ENCODE measurements around the gene EPRS1.
"Not testable (repeated sequence)": the region's sequence is repeated elsewhere in the genome, so short reads cannot be mapped to it uniquely, and the experiment has no call there.

EPRS1 gene

GRCh38 chr1:220056374-220056773 lies 10.1 kb upstream of the EPRS1 start:
- H3K27me3 Mint-ChIP-seq: no peaks in the 10 kb centered on the region
- H3K27ac Mint-ChIP-seq: peak overlapping the region; percentile 3
- H3K4me1 Mint-ChIP-seq (ENCODE audit: low read depth): no peaks in the 10 kb centered on the region
- H3K36me3 Mint-ChIP-seq: peaks cover 3% of the 10 kb centered on the region
- H3K9me3 Mint-ChIP-seq (ENCODE audit: low read depth): no peaks in the 10 kb centered on the region
- H3K4me3 Mint-ChIP-seq: no peak overlapping the region

- Mint-ChIP-seq H3K27me3 (no peaks in the 10 kb centered on the region), H3K36me3 (peaks cover 5% of the 10 kb centered on the region), H3K4me1 (ENCODE audit: low read depth) (peaks cover 33% of the 10 kb centered on the region), H3K27ac (peak overlapping the region; percentile 99), H3K4me3 (peak overlapping the region; percentile 100), H3K9me3 (ENCODE audit: low read depth) (no peaks in the 10 kb centered on the region)
Measured at GRCh38 chr1:220045356-220046051, 801 bp downstream of the EPRS1 start.

GRCh38 chr1:220044678-220045355 lies 1.5 kb downstream of the EPRS1 start:
- Mint-ChIP-seq H3K9me3 (ENCODE audit: low read depth) (no peaks in the 10 kb centered on the region), H3K36me3 (peaks cover 5% of the 10 kb centered on the region), H3K27ac (peak overlapping the region; percentile 99), H3K27me3 (no peaks in the 10 kb centered on the region), H3K4me3 (peak overlapping the region; percentile 100), H3K4me1 (ENCODE audit: low read depth) (peaks cover 37% of the 10 kb centered on the region)

- Mint-ChIP-seq H3K27ac (peak overlapping the region; percentile 75), H3K4me3 (peak overlapping the region; percentile 79)
Measured at GRCh38 chr1:220043646-220044045, 2.7 kb downstream of the EPRS1 start.

DNA sequence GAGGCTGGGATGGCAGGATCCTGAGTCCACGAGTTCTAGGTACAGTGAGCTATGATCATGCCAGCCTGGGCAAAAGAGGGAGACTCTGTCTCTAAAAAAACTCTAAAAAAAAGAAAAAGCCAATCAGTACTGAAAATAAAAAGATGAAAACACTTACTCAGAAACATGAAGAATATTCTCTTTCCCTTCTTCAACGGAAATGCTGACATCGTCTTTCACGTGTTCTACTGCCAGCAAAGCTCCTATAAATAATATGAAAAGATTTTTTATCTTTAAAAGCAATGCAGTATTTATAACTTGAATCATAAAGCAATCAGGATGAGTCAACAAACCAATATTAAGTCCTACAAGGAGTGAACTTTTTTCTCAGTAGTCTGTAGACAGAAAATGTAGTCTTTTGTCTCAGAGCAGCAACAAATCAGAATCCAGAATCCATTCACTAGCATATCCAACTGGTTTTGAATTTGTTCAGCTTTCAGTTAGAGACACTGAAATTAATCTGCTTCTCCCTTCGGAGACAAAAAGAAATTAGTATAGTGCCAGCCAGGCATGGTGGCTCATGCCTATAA lies 6.2 kb downstream of the EPRS1 start:
- Mint-ChIP-seq H3K27ac (no peak overlapping the region), H3K4me3 (no peak overlapping the region), H3K36me3 (peaks cover 14% of the 10 kb centered on the region), H3K27me3 (no peaks in the 10 kb centered on the region), H3K9me3 (ENCODE audit: low read depth) (no peaks in the 10 kb centered on the region), H3K4me1 (ENCODE audit: low read depth) (peaks cover 46% of the 10 kb centered on the region)

More at GRCh38 chr1:220043646-220044045, 2.7 kb downstream of the EPRS1 start:
- Mint-ChIP-seq H3K9me3 (ENCODE audit: low read depth) (no peaks in the 10 kb centered on the region), H3K36me3 (peaks cover 5% of the 10 kb centered on the region), H3K4me1 (ENCODE audit: low read depth) (peaks cover 42% of the 10 kb centered on the region), H3K27me3 (no peaks in the 10 kb centered on the region)

DNA sequence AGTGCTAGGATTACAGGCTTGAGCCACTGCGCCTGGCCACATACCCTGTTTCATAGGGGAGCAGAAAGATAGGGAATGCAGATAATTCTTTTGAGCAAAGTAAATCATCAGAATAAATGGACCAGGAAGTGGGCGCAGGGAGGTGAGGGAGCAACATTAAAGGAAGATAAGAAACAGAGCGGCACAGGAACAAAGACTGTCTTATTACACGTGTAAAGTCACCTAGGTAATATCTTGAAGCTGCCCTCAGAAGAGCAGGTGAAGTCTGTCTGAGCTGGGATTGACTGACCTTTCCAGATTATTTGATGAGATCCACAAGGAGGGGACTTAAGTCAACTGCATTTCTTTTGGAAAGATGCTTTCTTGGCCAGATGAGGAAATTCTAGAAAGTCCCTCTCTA lies 7.7 kb downstream of the EPRS1 start:
- Mint-ChIP-seq H3K36me3 (peaks cover 13% of the 10 kb centered on the region), H3K27me3 (no peaks in the 10 kb centered on the region), H3K4me1 (ENCODE audit: low read depth) (peaks cover 38% of the 10 kb centered on the region), H3K4me3 (no peak overlapping the region), H3K9me3 (ENCODE audit: low read depth) (no peaks in the 10 kb centered on the region), H3K27ac (peak overlapping the region; percentile 55)

DNA sequence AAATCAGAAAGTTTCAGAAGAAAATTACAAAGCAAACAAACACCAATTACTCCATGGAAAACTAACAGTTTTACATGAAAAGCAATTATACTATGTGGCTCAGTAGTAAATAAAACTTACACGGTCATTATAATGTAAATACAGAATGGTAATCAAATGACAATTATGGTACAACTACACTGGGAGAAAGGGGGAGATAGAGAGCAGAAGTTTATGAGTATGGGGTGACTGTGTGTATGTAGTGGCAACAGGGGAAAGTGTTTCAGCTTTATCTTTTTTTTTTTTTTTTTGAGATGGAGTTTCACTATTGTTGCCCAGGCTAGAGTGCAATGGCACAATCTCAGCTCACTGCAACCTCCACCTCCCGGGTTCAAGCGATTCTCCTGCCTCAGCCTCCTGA lies 8.5 kb downstream of the EPRS1 start:
- not testable (repeated sequence) for H3K9me3 Mint-ChIP-seq (ENCODE audit: low read depth); H3K27ac Mint-ChIP-seq
- peak overlapping the region; percentile 33 for H3K4me3 Mint-ChIP-seq

DNA sequence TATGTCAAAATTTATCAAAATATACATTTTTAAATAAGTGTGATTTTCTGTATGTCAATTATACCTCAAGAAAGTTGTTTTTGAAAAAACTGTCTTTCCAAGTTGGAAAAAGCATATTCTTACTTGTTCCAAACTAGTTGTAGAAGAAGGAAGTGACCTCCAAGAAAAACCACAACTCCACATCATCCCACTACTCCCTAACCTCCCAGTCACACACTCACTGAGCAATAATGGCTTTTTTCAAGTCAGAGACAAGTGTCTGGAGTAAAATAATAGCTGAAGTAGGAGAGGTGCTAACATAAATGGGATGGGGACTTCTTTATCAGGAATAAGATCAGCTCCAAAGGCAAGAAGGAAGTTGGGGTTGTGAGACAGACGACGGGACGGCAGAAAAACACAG lies 13.4 kb downstream of the EPRS1 start:
- Mint-ChIP-seq H3K27ac (no peak overlapping the region), H3K36me3 (peaks cover 13% of the 10 kb centered on the region), H3K27me3 (no peaks in the 10 kb centered on the region), H3K4me1 (ENCODE audit: low read depth) (peaks cover 14% of the 10 kb centered on the region), H3K4me3 (no peak overlapping the region), H3K9me3 (ENCODE audit: low read depth) (no peaks in the 10 kb centered on the region)

More for the DNA sequence above, 8.5 kb downstream of the EPRS1 start:
- H3K27me3 Mint-ChIP-seq, H3K36me3 Mint-ChIP-seq: not testable (repeated sequence)
- peaks cover 31% of the 10 kb centered on the region for H3K4me1 Mint-ChIP-seq (ENCODE audit: low read depth)

DNA sequence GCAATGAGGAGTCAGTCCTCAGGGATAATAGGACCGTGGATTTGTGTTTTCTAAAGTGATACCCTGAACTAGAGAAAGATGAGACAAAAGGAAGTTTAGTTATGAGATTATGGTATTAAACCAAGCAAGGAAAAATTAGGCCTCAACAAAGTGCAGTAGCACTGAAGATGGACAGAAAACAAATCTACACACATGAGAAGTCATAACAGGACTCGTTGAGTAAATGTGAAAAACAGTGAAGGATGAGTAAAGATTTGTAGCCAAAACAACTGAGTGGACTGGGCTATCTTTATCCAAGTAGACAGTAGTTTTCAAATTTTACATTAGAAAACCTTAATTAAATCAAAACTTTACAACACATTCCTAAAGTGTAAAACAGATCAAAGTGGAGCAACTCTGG lies 15.0 kb downstream of the EPRS1 start:
- peaks cover 5% of the 10 kb centered on the region for H3K4me1 Mint-ChIP-seq (ENCODE audit: low read depth)
- no peaks in the 10 kb centered on the region for H3K27me3 Mint-ChIP-seq
- H3K9me3 Mint-ChIP-seq (ENCODE audit: low read depth): no peaks in the 10 kb centered on the region
- peak overlapping the region; percentile 17 for H3K27ac Mint-ChIP-seq
- H3K36me3 Mint-ChIP-seq: peaks cover 6% of the 10 kb centered on the region
- no peak overlapping the region for H3K4me3 Mint-ChIP-seq

DNA sequence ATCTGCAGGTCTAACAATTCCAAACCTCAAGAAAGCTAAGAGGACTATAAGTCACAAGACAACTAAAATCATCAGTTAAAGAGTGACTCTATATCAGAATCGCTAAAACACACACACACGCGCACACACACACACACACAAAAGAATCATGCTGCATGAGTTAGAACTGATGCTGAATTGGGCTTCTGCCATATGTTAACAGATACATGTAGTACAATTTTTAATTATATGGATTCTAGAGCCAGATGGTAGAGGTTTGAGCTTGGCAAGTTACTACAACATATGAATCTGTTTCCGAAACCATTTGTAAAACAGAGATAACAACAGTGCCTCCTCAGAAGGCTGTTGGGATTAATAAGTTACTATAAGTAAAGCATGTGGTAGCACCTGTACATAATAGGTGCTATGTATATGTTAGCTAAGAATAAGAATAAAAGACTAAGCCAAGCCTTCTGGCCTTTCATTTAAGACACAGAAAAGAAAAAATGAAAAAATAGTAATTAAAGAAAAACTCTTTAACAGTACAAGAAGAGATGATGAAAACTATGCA lies 17.9 kb downstream of the EPRS1 start:
- Mint-ChIP-seq H3K36me3 (peaks cover 12% of the 10 kb centered on the region), H3K27ac (no peak overlapping the region), H3K9me3 (ENCODE audit: low read depth) (no peaks in the 10 kb centered on the region), H3K27me3 (no peaks in the 10 kb centered on the region), H3K4me1 (ENCODE audit: low read depth) (no peaks in the 10 kb centered on the region), H3K4me3 (no peak overlapping the region)

DNA sequence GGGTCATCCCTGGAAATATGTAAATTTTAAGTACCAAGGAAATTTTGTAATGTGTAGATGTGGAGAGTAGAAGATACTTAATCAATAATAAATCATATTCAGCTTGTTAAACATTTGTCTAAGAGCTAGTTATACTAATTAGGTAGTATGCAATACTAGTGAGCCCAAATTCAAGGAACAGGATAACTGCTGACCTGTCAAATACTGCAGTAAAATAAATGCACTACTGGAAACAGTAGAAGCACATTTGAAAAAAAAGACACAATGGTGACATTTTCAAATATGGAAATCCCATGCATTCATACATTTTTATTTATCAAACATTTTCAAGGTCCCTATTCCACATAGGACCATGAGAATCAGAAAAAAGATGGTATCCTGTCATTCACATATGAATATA lies 27.2 kb downstream of the EPRS1 start:
- no peaks in the 10 kb centered on the region for H3K27me3 Mint-ChIP-seq
- no peaks in the 10 kb centered on the region for H3K9me3 Mint-ChIP-seq (ENCODE audit: low read depth)
- H3K27ac Mint-ChIP-seq: no peak overlapping the region
- H3K36me3 Mint-ChIP-seq: peaks cover 27% of the 10 kb centered on the region
- H3K4me3 Mint-ChIP-seq: no peak overlapping the region
- peaks cover 1% of the 10 kb centered on the region for H3K4me1 Mint-ChIP-seq (ENCODE audit: low read depth)

DNA sequence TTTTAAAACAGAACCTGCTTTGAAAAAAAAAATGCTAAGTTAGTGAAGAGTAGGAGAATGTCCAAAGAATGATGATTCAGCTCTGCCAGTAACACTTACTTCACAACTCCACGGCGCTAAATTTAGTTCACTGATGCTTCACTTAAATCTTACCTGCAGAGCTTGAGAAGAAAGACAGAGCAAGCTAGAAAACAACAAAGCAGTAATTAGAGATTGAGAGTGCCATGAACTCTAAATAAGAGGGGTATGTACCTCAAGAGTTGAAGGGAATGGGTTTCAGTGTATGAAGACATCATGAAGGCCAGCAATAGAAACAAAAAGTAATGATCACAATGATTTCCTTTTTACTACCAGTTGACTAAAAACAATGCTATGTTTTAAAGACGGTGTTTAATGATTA lies 32.8 kb downstream of the EPRS1 start:
- Mint-ChIP-seq H3K27me3 (no peaks in the 10 kb centered on the region), H3K27ac (peak overlapping the region; percentile 28), H3K4me3 (no peak overlapping the region), H3K36me3 (peaks cover 13% of the 10 kb centered on the region), H3K9me3 (ENCODE audit: low read depth) (no peaks in the 10 kb centered on the region), H3K4me1 (ENCODE audit: low read depth) (peaks cover 4% of the 10 kb centered on the region)

GRCh38 chr1:220012259-220012658 lies 34.0 kb downstream of the EPRS1 start:
- H3K27me3 Mint-ChIP-seq: no peaks in the 10 kb centered on the region
- H3K27ac Mint-ChIP-seq: no peak overlapping the region
- peaks cover 4% of the 10 kb centered on the region for H3K4me1 Mint-ChIP-seq (ENCODE audit: low read depth)
- no peak overlapping the region for H3K4me3 Mint-ChIP-seq
- H3K36me3 Mint-ChIP-seq: peaks cover 15% of the 10 kb centered on the region
- no peaks in the 10 kb centered on the region for H3K9me3 Mint-ChIP-seq (ENCODE audit: low read depth)

- H3K4me1 Mint-ChIP-seq (ENCODE audit: low read depth): peaks cover 4% of the 10 kb centered on the region
- no peak overlapping the region for H3K4me3 Mint-ChIP-seq
- H3K27me3 Mint-ChIP-seq: no peaks in the 10 kb centered on the region
- peaks cover 17% of the 10 kb centered on the region for H3K36me3 Mint-ChIP-seq
- no peaks in the 10 kb centered on the region for H3K9me3 Mint-ChIP-seq (ENCODE audit: low read depth)
- H3K27ac Mint-ChIP-seq: no peak overlapping the region
Measured at GRCh38 chr1:220011620-220012019, 34.7 kb downstream of the EPRS1 start.

GRCh38 chr1:220007438-220007837 lies 38.9 kb downstream of the EPRS1 start:
- Mint-ChIP-seq H3K27me3 (no peaks in the 10 kb centered on the region), H3K36me3 (peaks cover 14% of the 10 kb centered on the region), H3K4me3 (no peak overlapping the region), H3K4me1 (ENCODE audit: low read depth) (no peaks in the 10 kb centered on the region), H3K9me3 (ENCODE audit: low read depth) (no peaks in the 10 kb centered on the region), H3K27ac (no peak overlapping the region)

All from activated naive CD8-positive, alpha-beta T cell (primary cell).